ENCODE measurements around the gene FBRSL1. TPM values are rescaled to one million over a fixed set of nuclear protein-coding genes. Genes with fewer than 3 reads are reported as not detected.

The FBRSL1 gene
- total and polyA plus RNA-seq, 9 of the 15 experiments (the other 6 are each of a cell fraction or from before 2014, with no cell fraction given): 0.24 to 129 (median 7.3) TPM

- TF ChIP-seq SMAD1 (IDR thresholded peaks at IDR 0.05; ENCODE audit: low read depth, low read length, partially characterized antibody) (no peak), KHSRP (IDR thresholded peaks at IDR 0.05) (no peak), SIN3B (IDR thresholded peaks at IDR 0.05; ENCODE audit: low read depth) (no peak), ZNF347 (CRISPR knock-in tag; IDR thresholded peaks at IDR 0.05; ENCODE audit: low read depth) (no peak), ZNF274 (IDR thresholded peaks at IDR 0.05; ENCODE audit: borderline replicate concordance, low read depth, low read length) (no peak), RERE (CRISPR knock-in tag; IDR thresholded peaks at IDR 0.05; ENCODE audit: borderline replicate concordance) (no peak), ID3 (CRISPR knock-in tag; IDR thresholded peaks at IDR 0.05) (no peak), ID3 (tag; IDR thresholded peaks at IDR 0.05) (no peak), TAF15 (IDR thresholded peaks at IDR 0.05; ENCODE audit: low read depth, low read length) (no peak), ZEB2 (IDR thresholded peaks at IDR 0.05) (peak; percentile 91), CREB3 (tag; conservative IDR thresholded peaks at IDR 0.05; ENCODE audit: low read depth) (no peak), SMC3 (conservative IDR thresholded peaks at IDR 0.05; ENCODE audit: insufficient read depth, low read depth, low read length) (peak; percentile 55)
- TF ChIP-seq, protein P1, sequence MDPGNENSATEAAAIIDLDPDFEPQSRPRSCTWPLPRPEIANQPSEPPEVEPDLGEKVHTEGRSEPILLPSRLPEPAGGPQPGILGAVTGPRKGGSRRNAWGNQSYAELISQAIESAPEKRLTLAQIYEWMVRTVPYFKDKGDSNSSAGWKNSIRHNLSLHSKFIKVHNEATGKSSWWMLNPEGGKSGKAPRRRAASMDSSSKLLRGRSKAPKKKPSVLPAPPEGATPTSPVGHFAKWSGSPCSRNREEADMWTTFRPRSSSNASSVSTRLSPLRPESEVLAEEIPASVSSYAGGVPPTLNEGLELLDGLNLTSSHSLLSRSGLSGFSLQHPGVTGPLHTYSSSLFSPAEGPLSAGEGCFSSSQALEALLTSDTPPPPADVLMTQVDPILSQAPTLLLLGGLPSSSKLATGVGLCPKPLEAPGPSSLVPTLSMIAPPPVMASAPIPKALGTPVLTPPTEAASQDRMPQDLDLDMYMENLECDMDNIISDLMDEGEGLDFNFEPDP (CRISPR knock-in tag; IDR thresholded peaks at IDR 0.05): no peak
- TF ChIP-seq, protein P2, sequence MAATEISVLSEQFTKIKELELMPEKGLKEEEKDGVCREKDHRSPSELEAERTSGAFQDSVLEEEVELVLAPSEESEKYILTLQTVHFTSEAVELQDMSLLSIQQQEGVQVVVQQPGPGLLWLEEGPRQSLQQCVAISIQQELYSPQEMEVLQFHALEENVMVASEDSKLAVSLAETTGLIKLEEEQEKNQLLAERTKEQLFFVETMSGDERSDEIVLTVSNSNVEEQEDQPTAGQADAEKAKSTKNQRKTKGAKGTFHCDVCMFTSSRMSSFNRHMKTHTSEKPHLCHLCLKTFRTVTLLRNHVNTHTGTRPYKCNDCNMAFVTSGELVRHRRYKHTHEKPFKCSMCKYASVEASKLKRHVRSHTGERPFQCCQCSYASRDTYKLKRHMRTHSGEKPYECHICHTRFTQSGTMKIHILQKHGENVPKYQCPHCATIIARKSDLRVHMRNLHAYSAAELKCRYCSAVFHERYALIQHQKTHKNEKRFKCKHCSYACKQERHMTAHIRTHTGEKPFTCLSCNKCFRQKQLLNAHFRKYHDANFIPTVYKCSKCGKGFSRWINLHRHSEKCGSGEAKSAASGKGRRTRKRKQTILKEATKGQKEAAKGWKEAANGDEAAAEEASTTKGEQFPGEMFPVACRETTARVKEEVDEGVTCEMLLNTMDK (IDR thresholded peaks at IDR 0.05; ENCODE audit: borderline replicate concordance, insufficient read depth, low read depth, low read length, poor library complexity, severe bottlenecking): peak; percentile 96
Measured at GRCh38 chr12:132560614-132561426, 70.9 kb downstream of the FBRSL1 start (continued).
